Ishikawa (cell line): ENCODE data around the gene MDC1.

ENCODE experiments used
- CEBPB ChIP-seq: IDR thresholded peaks from 2 replicates; pipeline ENCODE4 v1.6.1; 2012
- CREB1 ChIP-seq: IDR thresholded peaks from 2 replicates; pipeline ENCODE4 v1.6.1; 2012; ENCODE audit warnings: low read depth
- EGR1 ChIP-seq: IDR thresholded peaks from 2 replicates; pipeline ENCODE4 v1.6.1; 2012
- EP300 ChIP-seq: IDR thresholded peaks from 2 replicates; pipeline ENCODE4 v1.6.1; 2012; ENCODE audit warnings: borderline replicate concordance
- FOXM1 ChIP-seq: IDR thresholded peaks from 2 replicates; pipeline ENCODE4 v1.6.1; 2012; ENCODE audit warnings: low read depth, borderline replicate concordance
- MAX ChIP-seq: IDR thresholded peaks from 2 replicates; pipeline ENCODE4 v1.6.1; 2012
- NFIC ChIP-seq: IDR thresholded peaks from 2 replicates; pipeline ENCODE4 v1.6.1; 2012
- RAD21 ChIP-seq: IDR thresholded peaks from 2 replicates; pipeline ENCODE4 v1.6.1; 2012; ENCODE audit warnings: low read depth
- REST ChIP-seq: IDR thresholded peaks from 2 replicates; pipeline ENCODE4 v1.6.1; 2012; ENCODE audit warnings: low read depth, mild to moderate bottlenecking
- TAF1 ChIP-seq: IDR thresholded peaks from 2 replicates; pipeline ENCODE4 v1.6.1; 2012; ENCODE audit warnings: low read depth, mild to moderate bottlenecking
- TCF12 ChIP-seq: IDR thresholded peaks from 2 replicates; pipeline ENCODE4 v1.6.1; 2012; ENCODE audit warnings: low read depth
- TEAD4 ChIP-seq: IDR thresholded peaks from 2 replicates; pipeline ENCODE4 v1.6.1; 2012
- YY1 ChIP-seq: IDR thresholded peaks from 2 replicates; pipeline ENCODE4 v1.6.1; 2012; ENCODE audit warnings: low read depth
- ZBTB7A ChIP-seq: IDR thresholded peaks from 2 replicates; pipeline ENCODE4 v1.6.1; 2012; ENCODE audit warnings: low read depth
- TF ChIP-seq, protein P1 (sequence below): IDR thresholded peaks from 2 replicates; pipeline ENCODE4 v1.6.1; 2012

The MDC1 gene

GRCh38 chr6:30655743-30656094 lies 61.4 kb downstream of the MDC1 start:
- TF ChIP-seq TCF12 (no peak), EP300 (no peak), CEBPB (no peak), CREB1 (no peak), NFIC (no peak), MAX (no peak), REST (no peak), RAD21 (no peak)

DNA sequence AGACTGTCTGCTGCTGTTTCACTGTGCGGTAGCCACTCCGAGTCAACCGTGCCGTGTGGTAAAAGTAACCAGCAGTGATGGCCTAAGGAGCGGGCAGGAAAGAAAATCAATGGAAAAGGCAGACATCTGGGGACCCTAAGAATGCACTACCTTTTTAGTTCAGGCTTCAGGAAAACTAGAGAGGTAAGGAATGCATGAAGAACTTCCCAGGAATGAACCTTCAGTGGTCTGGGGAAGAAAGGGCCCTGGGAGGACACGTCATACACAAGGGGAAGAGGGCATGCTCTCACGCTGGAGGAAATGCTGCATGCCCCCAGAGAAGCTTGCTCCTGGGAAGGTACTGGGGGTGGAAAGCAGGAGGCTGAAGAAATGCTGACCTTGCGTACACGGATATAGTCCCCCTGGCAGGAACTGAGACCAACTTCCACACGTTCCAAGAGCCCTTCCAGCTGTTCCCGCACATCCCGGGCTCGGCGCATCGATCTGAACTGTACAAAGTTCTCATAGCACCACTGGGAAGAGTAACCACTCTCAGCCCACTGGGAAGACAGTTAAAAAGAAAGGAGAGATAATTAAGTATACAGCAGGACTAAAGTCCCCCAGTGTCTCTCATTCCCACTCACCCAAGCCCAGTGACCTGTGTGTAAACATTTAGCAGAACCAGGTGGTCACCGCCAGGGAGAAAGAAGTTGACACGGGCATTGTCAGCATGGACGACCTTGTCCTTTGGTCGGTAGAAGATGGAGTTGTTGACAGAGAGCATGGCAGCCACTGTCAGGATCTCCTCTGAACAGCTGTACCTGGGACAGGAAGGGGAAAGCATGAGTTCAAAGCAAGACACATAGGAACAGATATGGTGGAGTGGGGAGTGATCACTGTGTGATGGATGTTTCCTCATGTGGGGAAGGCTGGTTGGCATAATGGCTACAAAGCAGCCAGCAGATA lies 62.0 kb downstream of the MDC1 start:
- TF ChIP-seq REST = no peak
- no peak for TF ChIP-seq TAF1
- no peak for TF ChIP-seq ZBTB7A
- TF ChIP-seq NFIC = no peak
- no peak for TF ChIP-seq CEBPB
- no peak for TF ChIP-seq TEAD4
- no peak for TF ChIP-seq MAX

DNA sequence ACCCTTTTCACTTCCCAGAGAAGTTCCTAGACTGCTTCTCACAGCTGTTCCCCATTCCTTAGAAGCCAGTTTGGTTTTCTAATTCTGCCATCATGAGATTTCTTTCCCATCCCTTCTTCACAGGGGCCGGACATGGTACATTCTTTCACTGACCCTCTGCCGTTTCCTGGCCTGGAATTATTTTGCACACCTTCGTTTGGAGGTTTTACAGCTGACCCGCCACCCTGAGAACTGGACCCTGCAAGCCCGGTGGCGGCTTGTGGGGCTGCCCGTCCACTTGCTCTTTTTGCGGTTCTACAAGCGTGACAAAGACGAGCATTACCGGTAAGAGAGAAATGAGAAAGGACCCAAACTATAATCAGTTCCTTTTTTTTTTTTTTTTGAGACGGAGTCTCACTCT lies 65.9 kb downstream of the MDC1 start:
- TF ChIP-seq ZBTB7A (no peak), FOXM1 (no peak), TEAD4 (no peak), EGR1 (no peak), REST (no peak), TCF12 (no peak), TAF1 (no peak), EP300 (no peak), CREB1 (no peak), RAD21 (no peak), YY1 (no peak), NFIC (no peak), MAX (no peak), CEBPB (no peak)
- TF ChIP-seq, protein P1, sequence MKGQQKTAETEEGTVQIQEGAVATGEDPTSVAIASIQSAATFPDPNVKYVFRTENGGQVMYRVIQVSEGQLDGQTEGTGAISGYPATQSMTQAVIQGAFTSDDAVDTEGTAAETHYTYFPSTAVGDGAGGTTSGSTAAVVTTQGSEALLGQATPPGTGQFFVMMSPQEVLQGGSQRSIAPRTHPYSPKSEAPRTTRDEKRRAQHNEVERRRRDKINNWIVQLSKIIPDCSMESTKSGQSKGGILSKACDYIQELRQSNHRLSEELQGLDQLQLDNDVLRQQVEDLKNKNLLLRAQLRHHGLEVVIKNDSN = no peak
